Natural killer cell (primary cell): ENCODE results near the gene DNAJC5. TPM values are rescaled to one million over a fixed set of nuclear protein-coding genes. Genes with fewer than 3 reads are reported as not detected.
"Not testable (repeated sequence)": the region's sequence is repeated elsewhere in the genome, so short reads cannot be mapped to it uniquely, and the experiment has no call there.

Experiments
- ATAC-seq, 3 donors: fragments of 150-1000 bp in 2 of 3; fragments of 200-7000 bp in 1 of 3; cut with Tn5 transposase; 1 replicate in 1 of 3; 2 replicates in 2 of 3; pipeline ENCODE4 v1.10.0; 2021; ENCODE audit warnings: mild to moderate bottlenecking in 2 of 3, moderate library complexity in 2 of 3
- DNase-seq, 2 donors: peaks; one replicate each; pipeline versions ENCODE4 v3.0.0 to v3.0.0-alpha.2; 2013 to 2021; ENCODE audit warnings: mixed read lengths in 1 of 2
- H3K27ac ChIP-seq: one replicate; pipeline ENCODE4 v1.5.1; 2013; ENCODE audit warnings: mild to moderate bottlenecking, low read length
- H3K27me3 ChIP-seq: one replicate; pipeline ENCODE4 v1.6.1; 2013; ENCODE audit warnings: low read length; ENCODE audit not compliant: control insufficient read depth, insufficient read depth
- H3K36me3 ChIP-seq: one replicate; pipeline ENCODE4 v1.6.1; 2013; ENCODE audit warnings: low read length; ENCODE audit not compliant: control insufficient read depth, insufficient read depth
- H3K4me1 ChIP-seq: one replicate; pipeline ENCODE4 v1.6.1; 2013; ENCODE audit warnings: low read length; ENCODE audit not compliant: control insufficient read depth, insufficient read depth
- H3K4me3 ChIP-seq: one replicate; pipeline ENCODE4 v1.5.1; 2013; ENCODE audit warnings: low read length
- H3K9me3 ChIP-seq: one replicate; pipeline ENCODE4 v1.6.1; 2013; ENCODE audit warnings: low read length; ENCODE audit not compliant: control insufficient read depth, insufficient read depth
- H3K27ac Mint-ChIP-seq, 2 donors: one replicate each; pipeline ENCODE4 v1.8.0; 2022; ENCODE audit warnings: mild to moderate bottlenecking in 2 of 2, mixed read lengths in 2 of 2, moderate library complexity in 1 of 2
- H3K27me3 Mint-ChIP-seq, 2 donors: one replicate each; pipeline ENCODE4 v1.8.0; 2022; ENCODE audit warnings: low read depth in 2 of 2, mixed read lengths in 2 of 2
- H3K36me3 Mint-ChIP-seq: one replicate; pipeline ENCODE4 v1.8.0; 2022; ENCODE audit warnings: mixed read lengths
- H3K4me1 Mint-ChIP-seq, 2 donors: one replicate each; pipeline ENCODE4 v1.8.0; 2022; ENCODE audit warnings: mixed read lengths in 2 of 2
- H3K4me3 Mint-ChIP-seq: one replicate; pipeline ENCODE4 v1.8.0; 2022; ENCODE audit warnings: mild to moderate bottlenecking, moderate library complexity, mixed read lengths
- H3K9me3 Mint-ChIP-seq, 2 donors: one replicate each; pipeline ENCODE4 v1.8.0; 2022; ENCODE audit warnings: mixed read lengths in 2 of 2
- CTCF ChIP-seq: fragments of 200-600 bp; IDR thresholded peaks from one replicate; pipeline ENCODE4 v1.8.0; 2022; ENCODE audit warnings: antibody characterized with exemption
- WGBS: methylation state at CpG from one replicate; pipeline ENCODE4 v1.1.7; 2013; ENCODE audit warnings: missing lambda C conversion rate; ENCODE audit not compliant: insufficient coverage; 5-methylcytosine and 5-hydroxymethylcytosine counted together
- intact Hi-C: fragments of 100-400 bp; cut with micrococcal nuclease; formaldehyde crosslinking; loops from one replicate; pipeline ENCODE4 v1.14.2; 2022
- total RNA-seq, 4 donors: library from RNA; stranded (reverse); fragments of 120-200 nt in 1 of 4; gene quantifications; one replicate each; pipeline versions ENCODE4 v1.2.3 to v1.2.4, GENCODE V29; 2013 to 2022

The DNAJC5 gene
- total RNA-seq, 3 donors from 2014 or later (not counting 1 experiment from before 2014, with no cell fraction given), result 27.5 to 45.1 (median 42.8) TPM

GRCh38 chr20:63873477-63873971 lies 21.4 kb upstream of the DNAJC5 start:
- Histone ChIP-seq H3K36me3 (peaks cover 58% of the 10 kb centered on the region), H3K27ac (peak overlapping the region; percentile 37), H3K9me3 (no peaks in the 10 kb centered on the region), H3K4me1 (no peaks in the 10 kb centered on the region), H3K27me3 (no peaks in the 10 kb centered on the region), H3K4me3 (no peak overlapping the region)
- TF ChIP-seq CTCF, result no peak
- Mint-ChIP-seq H3K36me3 (peaks cover 10% of the 10 kb centered on the region), H3K27me3 (no peaks in the 10 kb centered on the region), H3K27ac (peak overlapping the region in 1 of 2 donors; percentile 76), H3K9me3 (no peaks in the 10 kb centered on the region), H3K4me1 (peaks cover 0 to 11% of the 10 kb centered on the region in 2 donors), H3K4me3 (no peak overlapping the region)
- DNase-seq (peak in 1 of 2 donors; percentile 32), ATAC-seq (peak in 2 of 3 donors; percentile 40 to 74)
- intact Hi-C loops, result no loop called here
- WGBS, result 92% methylated on average over 14 of the region's 14 CpGs

GRCh38 chr20:63874241-63874640 lies 20.7 kb upstream of the DNAJC5 start:
- H3K36me3 Mint-ChIP-seq, result peaks cover 10% of the 10 kb centered on the region
- 96% methylated on average over 6 of the region's 7 CpGs for WGBS
- H3K27ac Mint-ChIP-seq, H3K9me3 ChIP-seq, H3K27ac ChIP-seq, H3K4me3 Mint-ChIP-seq, H3K27me3 ChIP-seq, ATAC-seq, H3K4me1 ChIP-seq, H3K4me3 ChIP-seq, DNase-seq, H3K27me3 Mint-ChIP-seq, H3K9me3 Mint-ChIP-seq, intact Hi-C loops: not testable (repeated sequence)
- peaks cover 0 to 11% of the 10 kb centered on the region in 2 donors for H3K4me1 Mint-ChIP-seq
- peaks cover 55% of the 10 kb centered on the region for H3K36me3 ChIP-seq

- Histone ChIP-seq H3K27ac (no peak overlapping the region), H3K36me3 (peaks cover 50% of the 10 kb centered on the region)
- H3K27ac Mint-ChIP-seq, result no peak overlapping the region
These were observed 18.4 kb upstream of the DNAJC5 start for GRCh38 chr20:63876489-63877036.

More at GRCh38 chr20:63876489-63877036, 18.4 kb upstream of the DNAJC5 start:
- no peaks in the 10 kb centered on the region for H3K9me3 ChIP-seq
- no peaks in the 10 kb centered on the region for H3K9me3 Mint-ChIP-seq
- peaks cover 10% of the 10 kb centered on the region for H3K36me3 Mint-ChIP-seq
- intact Hi-C loops, result no loop called here
- peaks cover 0 to 11% of the 10 kb centered on the region in 2 donors for H3K4me1 Mint-ChIP-seq
- ATAC-seq (no peak), DNase-seq (no peak)
- no peak overlapping the region for H3K4me3 Mint-ChIP-seq
- no peaks in the 10 kb centered on the region for H3K27me3 ChIP-seq
- TF ChIP-seq CTCF, result no peak
- H3K4me1 ChIP-seq, result no peaks in the 10 kb centered on the region
- H3K27me3 Mint-ChIP-seq, result no peaks in the 10 kb centered on the region
- H3K4me3 ChIP-seq, result no peak overlapping the region
- WGBS, result 91% methylated on average over 18 of the region's 19 CpGs
